ENCODE data around the gene SCGB2A2.

SCGB2A2 gene

GRCh38 chr11:62306227-62306626, 36.3 kb downstream of the SCGB2A2 start:
- DNase-seq (ENCODE audit: low read depth in 3 of 3): no peak

GRCh38 chr11:62307950-62308349, 38.0 kb downstream of the SCGB2A2 start:
- DNase-seq (ENCODE audit: low read depth in 3 of 3): no peak

- no peak for DNase-seq (ENCODE audit: low read depth in 3 of 3)
Measured at GRCh38 chr11:62309991-62310390, 40.0 kb downstream of the SCGB2A2 start.

GRCh38 chr11:62315431-62315830, 45.5 kb downstream of the SCGB2A2 start:
- no peak for DNase-seq (ENCODE audit: low read depth in 3 of 3)

- DNase-seq (ENCODE audit: low read depth in 3 of 3): no peak
Measured at GRCh38 chr11:62322524-62322923, 52.6 kb downstream of the SCGB2A2 start.

All from stimulated activated CD4-positive, alpha-beta T cell treated with anti-CD3 and anti-CD28 coated beads, TNF-alpha, amount 100 ng/mL, for 48 hours (primary cell).